ENCODE results near the gene CYP51A1.

GRCh38 chr7:92121681-92122080, 12.6 kb downstream of the CYP51A1 start:
- TF ChIP-seq CTCF (IDR thresholded peaks at IDR 0.05) (no peak), POLR2A (IDR thresholded peaks at IDR 0.05) (no peak)

Data from adrenal gland (tissue), 5 donors.